Stimulated activated CD4-positive, alpha-beta T cell treated with anti-CD3 and anti-CD28 coated beads, Interleukin-1b, Interleukin-23, amount 100 ng/mL, for 4 hours (primary cell): Measurements from ENCODE around the gene DLGAP1.

Experiments used
- DNase-seq, 2 donors: peaks; one replicate each; pipeline ENCODE4 v3.0.0-alpha.2; 2020; ENCODE audit warnings: low read depth in 2 of 2

DLGAP1 gene

GRCh38 chr18:3468833-3469232 is 986.3 kb downstream of the DLGAP1 start:
- DNase-seq, result no peak

DNA sequence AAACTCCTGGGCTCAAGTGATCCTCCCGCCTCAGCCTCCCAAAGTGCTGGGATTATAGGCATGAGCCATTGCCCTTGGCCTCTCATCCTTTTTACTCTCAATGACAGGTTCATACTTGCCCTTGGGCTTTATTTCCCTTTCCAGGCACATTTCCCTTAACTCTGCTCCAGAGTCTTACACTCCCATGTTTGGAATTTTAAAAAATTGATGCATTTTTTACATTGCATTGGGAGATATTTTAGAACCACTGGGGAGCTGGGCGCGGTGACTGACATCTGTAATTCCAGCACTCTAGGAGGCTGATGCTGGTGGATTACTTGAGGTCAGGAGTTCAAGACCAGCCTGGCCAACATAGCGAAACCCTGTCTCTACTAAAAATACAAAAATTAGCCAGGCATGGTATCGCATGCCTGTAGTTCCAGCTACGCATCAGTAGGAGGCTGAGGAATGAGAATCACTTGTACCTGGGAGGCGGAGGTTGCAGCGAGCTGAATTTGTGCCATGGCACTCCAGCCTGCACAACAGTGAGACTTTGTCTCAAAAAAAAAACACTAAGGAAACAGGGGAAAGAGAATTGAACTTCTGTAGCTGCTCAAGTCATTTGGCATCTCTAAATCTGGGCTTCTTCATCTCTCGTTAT is 986.9 kb downstream of the DLGAP1 start:
- DNase-seq, result no peak

- DNase-seq, result no peak
These were observed 988.2 kb downstream of the DLGAP1 start for GRCh38 chr18:3466872-3467271.

DNA sequence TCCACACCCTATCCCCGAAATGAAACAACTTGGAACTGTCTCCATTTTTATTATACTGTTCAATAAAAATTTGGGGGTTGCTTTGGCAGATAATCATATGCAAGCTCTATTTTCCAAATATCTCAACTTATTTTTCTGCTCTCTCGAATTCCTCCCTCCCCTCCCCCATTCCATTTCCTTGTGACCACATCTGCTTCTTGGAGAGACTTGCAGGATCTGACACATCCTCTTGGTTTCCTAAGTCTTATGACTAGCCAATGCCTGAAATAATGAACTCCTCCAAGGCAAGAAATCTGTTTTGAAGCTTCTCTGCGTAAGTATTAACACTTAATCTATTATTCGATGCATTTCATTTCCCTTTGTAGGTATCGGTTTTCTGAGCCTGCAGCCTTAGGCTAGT is 989.1 kb downstream of the DLGAP1 start:
- no peak for DNase-seq

DNA sequence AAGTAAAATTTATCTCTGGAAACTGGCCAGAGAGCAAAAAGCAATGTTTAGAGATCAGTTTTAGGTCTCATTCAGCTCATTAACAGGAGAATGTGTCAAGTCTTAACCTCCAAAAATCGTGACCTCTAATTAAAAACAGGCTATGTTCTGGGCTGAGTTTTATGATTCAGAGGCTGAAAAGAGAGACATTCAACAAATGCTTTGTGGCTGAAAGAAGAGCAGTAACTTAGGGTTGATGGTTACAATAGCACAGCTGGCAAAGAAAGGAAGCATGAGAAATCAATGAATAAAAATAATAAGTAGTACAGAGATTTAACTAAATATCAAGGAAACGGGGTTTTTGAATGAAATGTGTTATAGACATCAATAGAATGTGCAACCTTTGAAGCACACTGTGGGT is 992.1 kb downstream of the DLGAP1 start:
- DNase-seq, result no peak

GRCh38 chr18:3461704-3462103 is 993.4 kb downstream of the DLGAP1 start:
- DNase-seq, result no peak

- DNase-seq, result no peak
These were observed 994.2 kb downstream of the DLGAP1 start for GRCh38 chr18:3460823-3461398.

GRCh38 chr18:3458952-3459853 is 995.9 kb downstream of the DLGAP1 start:
- DNase-seq, result no peak

GRCh38 chr18:3458378-3458777 is 996.7 kb downstream of the DLGAP1 start:
- no peak for DNase-seq

- no peak for DNase-seq
These were observed 997.8 kb downstream of the DLGAP1 start for GRCh38 chr18:3457261-3457724.

- DNase-seq, result no peak
These were observed 998.4 kb downstream of the DLGAP1 start for GRCh38 chr18:3456686-3457069.

- DNase-seq, result no peak
These were observed 999.0 kb downstream of the DLGAP1 start for GRCh38 chr18:3455907-3456685.

GRCh38 chr18:3455090-3455635 is 999.9 kb downstream of the DLGAP1 start:
- no peak for DNase-seq

- no peak for DNase-seq
These were observed 1000.6 kb downstream of the DLGAP1 start for GRCh38 chr18:3454365-3455089.

DNA sequence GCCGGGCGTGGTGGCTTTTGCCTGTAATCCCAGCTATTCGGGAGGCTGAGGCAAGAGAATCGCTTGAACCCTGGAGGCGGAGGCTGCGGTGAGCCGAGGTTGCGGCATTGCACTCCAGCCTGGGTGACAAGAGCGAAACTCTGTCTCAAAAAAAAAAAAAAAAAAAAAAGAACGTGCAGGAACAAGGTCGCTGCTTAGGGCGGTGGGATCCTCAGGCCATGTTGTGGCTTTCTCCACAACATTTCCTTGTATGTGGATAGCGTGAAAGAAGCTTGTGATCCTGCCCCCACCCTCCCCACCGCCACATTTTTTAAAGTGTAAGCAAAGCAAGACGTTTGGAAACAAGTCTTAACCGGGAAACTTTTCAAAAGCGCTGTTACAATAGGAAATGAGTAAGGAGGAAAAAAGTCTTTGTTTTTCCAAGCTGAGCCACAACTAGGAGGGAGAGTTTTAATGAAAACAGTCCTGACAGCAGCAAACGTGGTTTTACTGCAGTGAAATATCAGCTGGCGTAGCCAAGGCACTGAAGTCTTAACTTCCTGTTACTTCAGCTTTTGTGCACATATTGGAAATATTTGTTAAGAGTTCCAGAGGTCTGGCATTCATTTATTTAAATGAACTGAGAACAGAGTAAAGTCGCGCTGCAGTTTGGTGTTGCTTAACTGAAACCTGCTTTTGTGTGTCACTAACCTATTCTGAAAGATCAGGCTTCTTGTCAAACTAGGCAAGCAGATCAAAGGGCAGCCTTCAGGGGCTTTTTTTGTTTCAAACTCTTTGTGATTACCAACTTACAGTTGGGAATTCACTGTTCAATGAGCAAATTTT is 1001.4 kb downstream of the DLGAP1 start:
- no peak for DNase-seq

DNA sequence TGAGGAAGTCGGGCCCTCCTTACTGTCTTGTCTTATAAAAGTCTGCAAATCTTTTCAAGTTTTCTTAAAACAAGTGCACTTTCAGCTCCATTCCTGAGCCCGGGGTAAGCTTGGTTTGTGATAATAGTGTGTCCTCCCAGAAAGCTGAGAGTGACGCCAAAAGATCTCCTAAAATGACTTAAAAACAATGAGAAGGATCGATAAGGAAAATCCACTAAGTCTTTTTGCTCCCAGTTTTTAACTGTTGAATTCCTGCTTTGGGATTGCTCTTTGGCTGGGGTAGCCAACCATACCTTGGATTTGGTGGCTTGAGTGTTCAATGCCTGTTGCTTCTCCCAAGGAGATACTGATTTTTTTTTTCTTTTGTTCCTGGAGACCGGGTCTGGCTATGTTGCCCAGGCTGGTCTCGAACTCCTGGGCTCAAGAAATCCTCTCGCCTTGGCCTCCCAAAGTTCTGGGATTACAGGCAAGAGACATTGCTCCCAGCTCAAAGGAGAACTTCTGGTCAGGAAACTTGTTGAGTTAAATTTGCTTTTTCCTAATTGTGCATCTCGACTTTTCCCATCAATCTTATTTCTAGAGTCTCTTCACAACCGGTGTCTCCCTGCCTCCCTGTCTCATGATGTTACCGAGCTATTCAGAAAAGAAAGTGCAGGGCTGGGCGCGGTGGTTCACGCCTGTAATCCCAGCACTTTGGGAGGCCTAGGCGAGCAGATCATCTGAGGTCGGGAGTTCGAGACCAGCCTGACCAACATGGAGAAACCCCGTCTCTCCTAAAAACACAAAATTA is 1002.2 kb downstream of the DLGAP1 start:
- no peak for DNase-seq

- DNase-seq, result peak in 1 of 2 donors; percentile 18
These were observed 1002.9 kb downstream of the DLGAP1 start for GRCh38 chr18:3451989-3452749.

DNA sequence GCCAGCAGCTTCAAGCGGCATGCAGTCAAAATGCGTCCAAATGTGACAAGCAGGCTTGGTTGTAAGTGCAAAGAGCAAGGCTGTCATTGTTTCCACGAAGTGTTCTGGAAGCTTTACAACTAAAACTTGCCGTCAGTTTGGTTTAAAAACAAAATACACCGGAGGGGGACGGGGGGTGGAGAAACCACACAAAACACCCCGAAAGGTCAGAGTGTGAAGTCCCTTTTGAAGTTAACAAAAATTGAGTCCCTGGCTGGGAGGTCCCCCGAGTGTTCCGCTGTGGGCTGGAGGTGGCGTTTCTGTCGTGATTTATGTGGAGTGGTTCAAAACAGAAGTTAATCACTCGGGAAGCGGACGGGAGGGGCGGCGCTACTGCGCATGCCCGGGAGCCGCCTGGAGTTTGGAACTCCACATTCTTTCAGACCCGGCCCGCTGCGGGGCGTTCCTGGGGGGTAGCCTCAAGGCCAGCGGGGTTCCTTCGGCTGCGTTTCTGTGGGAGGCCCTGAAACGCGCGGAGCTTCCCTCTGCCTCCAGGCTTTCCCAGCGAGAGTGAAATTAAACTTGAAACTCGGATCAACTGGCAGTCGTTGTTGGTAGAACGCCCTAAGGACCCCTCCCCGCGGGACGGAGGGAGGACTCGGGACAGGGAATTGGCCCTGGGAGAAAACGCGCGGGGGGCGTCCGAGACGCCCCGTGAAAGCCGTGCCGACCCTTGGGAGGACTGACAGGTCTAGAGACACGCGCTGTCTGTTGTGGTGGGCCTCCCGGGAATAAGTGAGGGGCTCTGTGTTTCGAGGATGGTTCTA is 1003.7 kb downstream of the DLGAP1 start:
- peak; percentile 77 to 82 for DNase-seq
